ENCODE results near the gene LATS2.
"Not testable (repeated sequence)": the region's sequence is repeated elsewhere in the genome, so short reads cannot be mapped to it uniquely, and the experiment has no call there.

LATS2 gene

DNA sequence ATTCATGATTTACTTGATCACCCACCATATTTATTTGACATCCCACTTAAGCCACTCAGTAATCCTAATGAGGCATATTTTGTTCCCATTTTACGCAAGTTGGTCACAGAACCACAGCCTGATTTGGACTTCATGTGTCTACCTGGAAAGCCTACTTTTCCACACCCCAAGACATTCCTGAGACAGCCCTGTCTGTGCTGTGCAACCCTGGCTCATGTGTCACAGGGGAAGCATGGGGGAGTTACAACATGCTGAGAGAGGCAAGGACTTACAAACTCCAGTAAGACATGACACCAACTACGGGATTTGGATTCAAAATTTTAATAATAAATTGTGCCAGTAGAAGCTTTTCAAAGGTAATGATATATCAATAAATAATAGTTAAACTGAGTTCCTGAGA lies 88.7 kb downstream of the LATS2 start:
- no peak for DNase-seq
- H3K9me3 ChIP-seq, result no peaks in the 10 kb centered on the region
- H3K27me3 ChIP-seq, result no peaks in the 10 kb centered on the region
- no peak overlapping the region for H3K27ac ChIP-seq
- no peaks in the 10 kb centered on the region for H3K4me1 ChIP-seq
- H3K4me3 ChIP-seq, result no peak overlapping the region
- no peak for TF ChIP-seq CTCF (IDR thresholded peaks at IDR 0.05)
- H3K36me3 ChIP-seq, result peaks cover 41 to 55% (median 44%) of the 10 kb centered on the region in 3 donors
- intact Hi-C loops (cut with DNase I; ENCODE audit: low total_unique reads), result no loop called here

DNA sequence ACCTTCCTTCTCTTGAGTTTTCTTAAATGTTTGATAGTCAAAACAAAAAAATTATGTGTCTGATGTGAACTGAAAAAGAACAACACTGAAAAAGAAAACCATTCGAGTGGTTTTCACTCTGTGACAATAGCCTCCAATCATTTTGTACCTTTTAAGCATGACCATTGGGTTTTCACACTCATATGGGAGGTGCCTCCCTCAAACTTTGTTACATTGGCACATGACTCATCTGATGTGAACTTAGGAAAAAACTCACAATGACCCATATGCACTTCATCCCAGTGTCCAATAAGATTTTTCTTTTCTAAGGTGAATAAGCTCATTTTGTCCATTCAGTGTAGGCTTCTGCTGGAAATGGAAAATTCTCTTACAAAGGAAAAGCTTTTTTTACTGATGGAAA lies 92.2 kb downstream of the LATS2 start:
- no peaks in the 10 kb centered on the region for H3K9me3 ChIP-seq
- no peaks in the 10 kb centered on the region for H3K27me3 ChIP-seq
- H3K36me3 ChIP-seq, result peaks cover 16 to 22% (median 17%) of the 10 kb centered on the region in 3 donors
- DNase-seq, result no peak
- H3K4me1 ChIP-seq, result no peaks in the 10 kb centered on the region
- intact Hi-C loops (cut with DNase I; ENCODE audit: low total_unique reads), result no loop called here
- H3K27ac ChIP-seq, result no peak overlapping the region
- TF ChIP-seq CTCF (IDR thresholded peaks at IDR 0.05), result no peak
- H3K4me3 ChIP-seq, result no peak overlapping the region

DNA sequence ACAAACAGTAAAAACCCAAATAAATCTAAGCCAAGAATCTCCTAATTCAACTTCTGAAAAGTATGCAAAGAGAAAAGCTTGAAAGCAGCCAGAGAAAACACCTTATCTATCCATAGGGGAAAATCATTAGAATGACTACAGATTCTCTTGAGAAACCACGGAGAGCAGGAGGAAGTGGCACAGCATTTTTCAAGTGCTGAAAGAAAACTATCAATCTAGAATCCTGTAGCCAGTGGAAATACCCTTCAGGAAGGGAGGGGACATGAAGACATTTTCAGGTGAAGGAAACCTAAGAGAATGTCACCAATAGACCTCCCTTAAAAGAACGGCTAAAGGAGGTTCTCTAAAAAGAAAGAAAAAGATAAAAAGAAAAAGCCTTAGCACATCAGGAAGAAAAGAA lies 92.6 kb downstream of the LATS2 start:
- H3K4me1 ChIP-seq, result no peaks in the 10 kb centered on the region
- DNase-seq, result no peak
- no peak for TF ChIP-seq CTCF (IDR thresholded peaks at IDR 0.05)
- intact Hi-C loops (cut with DNase I; ENCODE audit: low total_unique reads), result no loop called here
- no peak overlapping the region for H3K27ac ChIP-seq
- no peak overlapping the region for H3K4me3 ChIP-seq
- no peaks in the 10 kb centered on the region for H3K9me3 ChIP-seq
- peaks cover 12 to 18% (median 13%) of the 10 kb centered on the region in 3 donors for H3K36me3 ChIP-seq
- no peaks in the 10 kb centered on the region for H3K27me3 ChIP-seq

GRCh38 chr13:20967340-20967739 lies 94.0 kb downstream of the LATS2 start:
- TF ChIP-seq CTCF (IDR thresholded peaks at IDR 0.05), result no peak
- intact Hi-C loops (cut with DNase I; ENCODE audit: low total_unique reads), result no loop called here
- no peak overlapping the region for H3K27ac ChIP-seq
- no peaks in the 10 kb centered on the region for H3K9me3 ChIP-seq
- no peaks in the 10 kb centered on the region for H3K27me3 ChIP-seq
- H3K4me3 ChIP-seq, result no peak overlapping the region
- peaks cover 0 to 5% (median 0%) of the 10 kb centered on the region in 3 donors for H3K36me3 ChIP-seq
- H3K4me1 ChIP-seq, result no peaks in the 10 kb centered on the region
- DNase-seq, result no peak

- DNase-seq, result no peak
- intact Hi-C loops (cut with DNase I; ENCODE audit: low total_unique reads), result loop anchor here (5.0 kb wide), 1 partner anchor 607 kb away; no protein-coding TSS in a partner anchor
- no peaks in the 10 kb centered on the region for H3K4me1 ChIP-seq
- no peaks in the 10 kb centered on the region for H3K27me3 ChIP-seq
- no peaks in the 10 kb centered on the region for H3K9me3 ChIP-seq
- H3K4me3 ChIP-seq, result no peak overlapping the region
- no peak overlapping the region for H3K27ac ChIP-seq
- no peaks in the 10 kb centered on the region for H3K36me3 ChIP-seq
- no peak for TF ChIP-seq CTCF (IDR thresholded peaks at IDR 0.05)
Measured at GRCh38 chr13:20964904-20965303, 96.5 kb downstream of the LATS2 start.

DNA sequence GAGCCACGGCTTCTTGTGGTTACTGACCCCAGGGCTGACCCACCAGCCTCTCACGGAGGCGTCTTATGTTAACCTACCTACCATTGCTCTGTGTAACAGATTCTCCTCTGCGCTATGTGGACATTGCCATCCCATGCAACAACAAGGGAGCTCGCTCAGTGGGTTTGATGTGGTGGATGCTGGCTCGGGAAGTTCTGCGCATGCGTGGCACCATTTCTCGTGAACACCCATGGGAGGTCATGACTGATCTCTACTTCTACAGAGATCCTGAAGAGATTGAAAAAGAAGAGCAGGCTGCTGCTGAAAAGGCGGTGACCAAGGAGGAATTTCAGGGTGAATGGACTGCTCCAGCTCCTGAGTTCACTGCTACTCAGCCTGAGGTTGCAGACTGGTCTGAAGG lies 99.7 kb downstream of the LATS2 start:
- not testable (repeated sequence) for DNase-seq, H3K27ac ChIP-seq, H3K4me1 ChIP-seq, H3K9me3 ChIP-seq, H3K36me3 ChIP-seq, H3K4me3 ChIP-seq, H3K27me3 ChIP-seq
- intact Hi-C loops (cut with DNase I; ENCODE audit: low total_unique reads), result loop anchor here (5.0 kb wide), 1 partner anchor 611 kb away; no protein-coding TSS in a partner anchor
